RWPE2 (cell line): ENCODE data around the gene BTBD17.

Source experiments
- ATAC-seq: fragments of 200-7000 bp; cut with Tn5 transposase; 3 replicates; pipeline ENCODE4 v1.9.1; 2021; ENCODE audit warnings: low read depth
- DNase-seq: peaks from one replicate; pipeline ENCODE4 v3.0.0-alpha.2; 2020; ENCODE audit warnings: low spot score
- H3K27ac ChIP-seq: fragments of 450-650 bp; 2 replicates; pipeline ENCODE4 v1.5.1; 2017; ENCODE audit warnings: mild to moderate bottlenecking; ENCODE audit not compliant: poor library complexity, severe bottlenecking
- H3K27me3 ChIP-seq: fragments of 250-450 bp; sonication (Bioruptor Pico); 2 replicates; pipeline ENCODE4 v1.5.1; 2021; ENCODE audit warnings: mild to moderate bottlenecking, moderate library complexity; ENCODE audit not compliant: insufficient read depth, poor library complexity, severe bottlenecking
- H3K36me3 ChIP-seq: fragments of 250-450 bp; sonication (Bioruptor Pico); 2 replicates; pipeline ENCODE4 v1.5.1; 2020; ENCODE audit warnings: low read depth, mild to moderate bottlenecking, moderate library complexity
- H3K4me1 ChIP-seq: fragments of 250-450 bp; sonication (Bioruptor Pico); 2 replicates; pipeline ENCODE4 v1.5.1; 2021; ENCODE audit warnings: mild to moderate bottlenecking, moderate library complexity; ENCODE audit not compliant: insufficient read depth, poor library complexity, severe bottlenecking
- H3K4me3 ChIP-seq: fragments of 250-450 bp; sonication (Bioruptor Pico); 2 replicates; pipeline ENCODE4 v1.5.1; 2021; ENCODE audit warnings: mild to moderate bottlenecking, moderate library complexity; ENCODE audit not compliant: severe bottlenecking
- H3K9me3 ChIP-seq: fragments of 250-450 bp; sonication (Bioruptor Pico); 2 replicates; pipeline ENCODE4 v1.5.1; 2021; ENCODE audit warnings: mild to moderate bottlenecking, moderate library complexity; ENCODE audit not compliant: severe bottlenecking
- TF ChIP-seq, protein P1 (sequence below): fragments of 450-650 bp; IDR thresholded peaks from one replicate; pipeline ENCODE4 v1.5.1; 2017; ENCODE audit warnings: mild to moderate bottlenecking, moderate library complexity; ENCODE audit not compliant: poor library complexity, severe bottlenecking

Gene BTBD17

DNA sequence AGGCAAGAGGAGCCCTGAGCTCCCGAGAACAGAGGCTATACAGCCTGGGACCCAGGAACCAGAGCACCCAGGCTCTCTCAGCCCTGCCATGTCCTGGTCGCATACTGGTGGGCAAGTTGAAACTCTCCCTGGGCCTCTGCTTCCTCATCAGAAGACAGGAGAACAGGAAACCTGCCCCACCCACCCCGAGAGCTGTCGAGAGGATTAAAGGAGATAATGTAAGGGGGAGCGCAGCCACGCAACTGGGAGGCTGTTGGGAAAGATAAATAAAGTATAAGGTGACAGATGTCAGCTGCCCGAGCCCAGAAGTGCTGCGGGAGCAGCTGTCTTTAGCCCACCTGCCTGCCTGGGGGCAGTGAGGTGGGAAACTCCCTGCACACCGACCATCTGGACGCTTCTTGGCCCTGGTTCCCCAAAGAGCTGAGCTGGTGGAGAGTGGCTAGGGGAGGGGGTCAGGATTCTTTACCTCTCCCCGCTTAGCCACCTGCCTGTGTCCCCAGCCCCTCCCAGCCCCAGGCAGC lies 28.8 kb downstream of the BTBD17 start:
- H3K36me3 ChIP-seq: no peaks in the 10 kb centered on the region
- H3K4me1 ChIP-seq: no peaks in the 10 kb centered on the region
- no peak overlapping the region for H3K4me3 ChIP-seq
- H3K9me3 ChIP-seq: no peaks in the 10 kb centered on the region
- H3K27me3 ChIP-seq: no peaks in the 10 kb centered on the region
- no peak for DNase-seq
- H3K27ac ChIP-seq: no peak overlapping the region
- TF ChIP-seq, protein P1, sequence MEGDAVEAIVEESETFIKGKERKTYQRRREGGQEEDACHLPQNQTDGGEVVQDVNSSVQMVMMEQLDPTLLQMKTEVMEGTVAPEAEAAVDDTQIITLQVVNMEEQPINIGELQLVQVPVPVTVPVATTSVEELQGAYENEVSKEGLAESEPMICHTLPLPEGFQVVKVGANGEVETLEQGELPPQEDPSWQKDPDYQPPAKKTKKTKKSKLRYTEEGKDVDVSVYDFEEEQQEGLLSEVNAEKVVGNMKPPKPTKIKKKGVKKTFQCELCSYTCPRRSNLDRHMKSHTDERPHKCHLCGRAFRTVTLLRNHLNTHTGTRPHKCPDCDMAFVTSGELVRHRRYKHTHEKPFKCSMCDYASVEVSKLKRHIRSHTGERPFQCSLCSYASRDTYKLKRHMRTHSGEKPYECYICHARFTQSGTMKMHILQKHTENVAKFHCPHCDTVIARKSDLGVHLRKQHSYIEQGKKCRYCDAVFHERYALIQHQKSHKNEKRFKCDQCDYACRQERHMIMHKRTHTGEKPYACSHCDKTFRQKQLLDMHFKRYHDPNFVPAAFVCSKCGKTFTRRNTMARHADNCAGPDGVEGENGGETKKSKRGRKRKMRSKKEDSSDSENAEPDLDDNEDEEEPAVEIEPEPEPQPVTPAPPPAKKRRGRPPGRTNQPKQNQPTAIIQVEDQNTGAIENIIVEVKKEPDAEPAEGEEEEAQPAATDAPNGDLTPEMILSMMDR: no peak
- ATAC-seq: peak; percentile 25; the same call in 1 of the 3 replicates

DNA sequence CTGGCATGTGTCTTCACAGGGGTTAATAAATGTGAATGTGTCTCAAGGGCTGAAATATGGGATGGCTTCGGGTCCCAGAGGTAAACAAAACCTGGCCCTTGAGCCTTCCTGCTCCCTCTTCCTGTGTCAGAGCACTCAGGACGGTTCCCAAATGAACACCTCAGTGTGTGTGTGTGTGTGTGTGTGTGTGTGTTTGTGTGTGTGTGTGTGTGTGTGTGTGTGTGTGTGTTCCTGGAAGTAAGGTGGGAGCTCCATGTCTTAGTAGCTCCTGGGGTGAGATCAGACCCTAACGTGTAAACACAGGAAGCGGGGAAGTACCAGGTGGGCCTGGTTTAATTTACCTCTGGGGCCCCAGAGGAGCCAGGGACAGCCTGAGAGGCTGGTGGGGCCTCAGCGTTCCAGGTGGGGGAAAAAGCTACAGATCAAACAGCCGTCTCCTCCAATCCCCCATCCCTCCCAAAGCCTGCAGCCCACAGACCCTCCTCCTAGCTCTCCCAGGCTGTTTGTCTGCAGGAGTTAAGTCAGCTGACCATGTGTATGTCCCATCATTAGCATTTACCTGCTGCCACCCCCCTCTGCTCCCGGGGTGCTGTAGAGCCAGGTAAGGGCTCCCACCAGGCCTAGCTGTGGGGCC lies 29.5 kb downstream of the BTBD17 start:
- DNase-seq (no peak), ATAC-seq (no peak)
- no peaks in the 10 kb centered on the region for H3K4me1 ChIP-seq
- H3K9me3 ChIP-seq: no peaks in the 10 kb centered on the region
- H3K4me3 ChIP-seq: no peak overlapping the region
- no peaks in the 10 kb centered on the region for H3K27me3 ChIP-seq
- no peaks in the 10 kb centered on the region for H3K36me3 ChIP-seq
- no peak overlapping the region for H3K27ac ChIP-seq
- TF ChIP-seq, protein P1: no peak

DNA sequence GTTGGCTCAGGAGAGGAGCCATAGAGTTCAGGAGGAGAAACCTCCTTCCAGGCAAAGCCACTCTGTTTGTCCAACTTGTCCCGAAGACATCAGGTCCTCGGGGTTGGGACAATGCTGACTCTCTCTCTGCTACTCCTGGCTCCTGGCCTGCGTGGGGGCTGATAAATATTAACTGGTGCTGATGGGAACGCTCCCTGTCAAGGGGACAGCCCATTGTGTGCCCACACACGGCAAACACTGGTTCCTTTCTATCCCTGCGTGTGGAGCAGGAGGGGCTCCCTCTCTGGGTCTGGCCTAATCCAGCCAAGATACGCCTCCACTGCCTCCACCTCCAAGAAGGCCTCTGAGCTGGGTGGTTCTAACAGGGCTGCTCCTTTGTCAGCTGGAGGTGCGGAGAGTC lies 31.2 kb downstream of the BTBD17 start:
- no peaks in the 10 kb centered on the region for H3K4me1 ChIP-seq
- TF ChIP-seq, protein P1: no peak

DNA sequence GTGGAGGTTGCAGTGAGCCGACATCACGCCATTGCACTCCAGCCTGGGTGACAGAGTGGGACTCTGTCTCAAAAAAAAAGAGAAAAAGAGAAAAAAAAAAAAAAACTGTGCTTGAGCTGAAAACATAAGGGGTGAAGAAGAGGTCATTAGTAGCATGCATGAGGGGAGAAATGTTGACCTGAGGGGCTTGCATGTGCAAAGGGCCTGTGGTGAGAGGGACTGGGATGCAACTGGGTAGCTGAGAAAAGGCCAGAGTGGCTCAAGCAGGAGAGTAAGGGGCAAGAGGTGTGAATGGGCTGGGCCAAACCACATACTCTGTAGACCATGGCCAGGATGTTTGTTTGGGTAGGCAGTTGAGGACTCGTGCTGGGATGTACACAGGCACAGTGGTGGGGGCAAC lies 32.3 kb downstream of the BTBD17 start:
- ATAC-seq (no peak), DNase-seq (no peak)
- Histone ChIP-seq H3K9me3 (no peaks in the 10 kb centered on the region), H3K27ac (no peak overlapping the region), H3K4me1 (no peaks in the 10 kb centered on the region), H3K4me3 (no peak overlapping the region), H3K27me3 (peaks cover 21% of the 10 kb centered on the region), H3K36me3 (no peaks in the 10 kb centered on the region)
- TF ChIP-seq, protein P1: no peak

More for the DNA sequence above, 31.2 kb downstream of the BTBD17 start:
- H3K27ac ChIP-seq: no peak overlapping the region
- peaks cover 15% of the 10 kb centered on the region for H3K27me3 ChIP-seq
- H3K4me3 ChIP-seq: no peak overlapping the region
- DNase-seq (no peak), ATAC-seq (no peak)
- H3K9me3 ChIP-seq: no peaks in the 10 kb centered on the region
- H3K36me3 ChIP-seq: no peaks in the 10 kb centered on the region

DNA sequence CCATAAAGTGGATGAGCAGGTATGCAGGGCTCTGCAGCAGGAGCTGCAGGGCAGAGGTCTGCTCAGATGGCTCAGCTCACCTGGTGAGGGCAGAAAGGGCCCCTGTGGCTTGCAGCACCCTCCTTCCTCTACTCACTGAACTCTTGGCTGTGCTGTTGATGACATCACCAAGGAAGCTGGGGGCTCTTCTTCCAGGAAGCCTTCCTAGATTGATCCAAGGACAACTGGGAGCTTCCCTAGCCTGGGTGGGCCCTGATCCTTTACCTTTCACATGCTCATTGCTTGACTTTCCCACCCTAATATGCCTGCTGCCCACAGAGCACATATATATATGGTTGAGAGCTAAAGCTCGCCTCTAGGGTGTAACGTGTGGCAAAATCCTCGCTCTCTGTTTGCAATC lies 33.2 kb downstream of the BTBD17 start:
- TF ChIP-seq, protein P1: no peak
- Histone ChIP-seq H3K4me3 (no peak overlapping the region), H3K9me3 (no peaks in the 10 kb centered on the region), H3K27ac (no peak overlapping the region), H3K27me3 (peaks cover 21% of the 10 kb centered on the region), H3K36me3 (no peaks in the 10 kb centered on the region), H3K4me1 (no peaks in the 10 kb centered on the region)
- ATAC-seq: no peak
- DNase-seq: no peak
